Neural progenitor cell (in vitro differentiated cells): ENCODE measurements around the gene MITF. TPM values are rescaled to one million over a fixed set of nuclear protein-coding genes. Genes with fewer than 3 reads are reported as not detected.
A peak's percentile ranks its signal among the peaks of the same experiment; 100 is the strongest.

ENCODE experiments used
- DNase-seq: peaks from one replicate; pipeline ENCODE4 v3.0.0-alpha.2; 2016; ENCODE audit warnings: low spot score
- H2AFZ ChIP-seq: fragments of 200-600 bp; sonication (generic); replicated peaks from 2 replicates; pipeline ENCODE4 v1.6.1; 2016; ENCODE audit warnings: antibody characterized with exemption
- H3F3A ChIP-seq: fragments of 200-600 bp; sonication (generic); 2 replicates; pipeline ENCODE4 v1.6.1; 2016; ENCODE audit warnings: antibody characterized with exemption, low read depth
- H3K27ac ChIP-seq: fragments of 200-600 bp; sonication (generic); 2 replicates; pipeline ENCODE4 v1.5.1; 2016; ENCODE audit warnings: mild to moderate bottlenecking
- H3K27me3 ChIP-seq: fragments of 200-600 bp; sonication (generic); 2 replicates; pipeline ENCODE4 v1.6.1; 2016; ENCODE audit warnings: mild to moderate bottlenecking, moderate library complexity
- H3K36me3 ChIP-seq: fragments of 200-600 bp; sonication (generic); 2 replicates; pipeline ENCODE4 v1.5.1; 2016
- H3K4me1 ChIP-seq: fragments of 200-600 bp; sonication (generic); 2 replicates; pipeline ENCODE4 v1.6.1; 2016; ENCODE audit warnings: mixed run types
- H3K4me2 ChIP-seq: fragments of 200-600 bp; sonication (generic); 2 replicates; pipeline ENCODE4 v1.6.1; 2016
- H3K4me3 ChIP-seq: fragments of 200-600 bp; sonication (generic); 2 replicates; pipeline ENCODE4 v1.5.1; 2016
- H3K79me2 ChIP-seq: fragments of 200-600 bp; sonication (generic); 2 replicates; pipeline ENCODE4 v1.6.1; 2016; ENCODE audit warnings: low read depth
- H3K9ac ChIP-seq: fragments of 200-600 bp; sonication (generic); 2 replicates; pipeline ENCODE4 v1.6.1; 2016
- H3K9me3 ChIP-seq: fragments of 200-600 bp; sonication (generic); 2 replicates; pipeline ENCODE4 v1.5.1; 2016; ENCODE audit warnings: low read depth
- H4K20me1 ChIP-seq: fragments of 200-600 bp; sonication (generic); 2 replicates; pipeline ENCODE4 v1.6.1; 2016; ENCODE audit warnings: low read depth
- H3K27ac Mint-ChIP-seq: 3 replicates; pipeline ENCODE4 v1.8.0; 2021; ENCODE audit warnings: mixed read lengths
- H3K27me3 Mint-ChIP-seq: 2 replicates; pipeline ENCODE4 v1.8.0; 2022; ENCODE audit warnings: low read depth, mild to moderate bottlenecking, inconsistent platforms, moderate library complexity, mixed read lengths; ENCODE audit not compliant: insufficient read depth
- H3K36me3 Mint-ChIP-seq: 3 replicates; pipeline ENCODE4 v1.8.0; 2021; ENCODE audit warnings: mixed read lengths
- H3K4me1 Mint-ChIP-seq: 3 replicates; pipeline ENCODE4 v1.8.0; 2021; ENCODE audit warnings: mixed read lengths
- H3K4me3 Mint-ChIP-seq: 3 replicates; pipeline ENCODE4 v1.8.0; 2021; ENCODE audit warnings: mild to moderate bottlenecking, moderate library complexity, mixed read lengths
- H3K9me3 Mint-ChIP-seq: 3 replicates; pipeline ENCODE4 v1.8.0; 2020; ENCODE audit warnings: mixed read lengths
- EZH2 ChIP-seq: fragments of 200-600 bp; sonication (generic); IDR thresholded peaks from 2 replicates; pipeline ENCODE4 v1.6.1; 2017; ENCODE audit warnings: antibody characterized with exemption, mild to moderate bottlenecking, moderate library complexity
- EZH2phosphoT487 ChIP-seq: fragments of 200-600 bp; sonication (generic); IDR thresholded peaks from 2 replicates; pipeline ENCODE4 v1.6.1; 2017; ENCODE audit warnings: antibody characterized with exemption
- total RNA-seq: library from RNA; depleted of rRNA; stranded (reverse); fragments of >200 nt; gene quantifications from 2 replicates; pipeline ENCODE4 v1.2.3, GENCODE V29; 2015; ENCODE audit warnings: low replicate concordance
- TF ChIP-seq, protein P1 (sequence below): fragments of 200-600 bp; sonication (generic); IDR thresholded peaks from 2 replicates; pipeline ENCODE4 v1.5.1; 2017; ENCODE audit warnings: antibody characterized with exemption, mild to moderate bottlenecking

Gene MITF
- total RNA-seq, 1 donor from 2014 or later: not detected

DNA sequence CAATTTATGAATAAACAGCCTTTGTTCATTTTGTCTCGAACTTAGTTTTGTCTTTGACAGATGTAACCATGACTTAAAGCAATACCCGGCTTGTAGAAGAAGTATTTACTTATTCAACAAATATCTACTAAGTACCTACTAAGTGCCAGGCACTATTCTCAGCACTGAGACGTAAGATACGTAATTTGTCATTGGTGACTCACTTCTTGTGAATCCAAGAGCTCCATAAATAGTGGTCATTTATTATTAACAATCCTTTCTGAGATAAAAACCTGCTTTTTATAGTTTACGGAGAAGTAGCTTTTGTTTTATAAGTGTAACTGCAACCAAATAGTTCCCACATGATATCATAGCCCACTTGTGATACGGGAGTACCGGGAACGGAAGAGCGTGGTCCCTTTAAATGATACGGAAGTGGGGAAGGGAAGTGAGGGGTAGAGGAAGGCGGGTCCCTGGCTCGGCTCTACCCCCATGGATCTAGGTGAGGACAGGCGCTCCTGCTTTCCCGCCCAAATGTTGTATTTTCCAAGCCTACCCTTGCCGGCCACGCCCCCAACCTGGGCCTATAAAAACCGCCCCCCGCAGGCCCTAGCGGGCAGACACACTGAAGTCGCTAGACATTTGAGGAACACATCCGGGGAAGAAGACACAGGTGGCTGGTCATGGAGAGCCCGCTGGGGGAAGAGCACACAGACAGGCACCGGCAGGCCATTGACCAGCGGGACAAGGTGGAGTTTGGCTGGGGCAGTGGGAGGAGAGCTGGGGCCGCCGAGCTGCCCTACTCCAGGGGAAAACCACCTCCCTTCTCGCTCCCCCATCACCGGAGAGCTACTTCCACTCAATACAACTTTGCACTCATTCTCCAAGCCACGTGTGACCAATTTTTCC is 260.1 kb downstream of the MITF start, which contains the start of gene SAMMSON:
Gene SAMMSON (plus strand): TSS at position 594 of the 888 bp plus-strand sequence.
- H3K27ac Mint-ChIP-seq: peak within 1 kb of the TSS; percentile 53
- TF ChIP-seq EZH2phosphoT487 (no peak), EZH2 (no peak)
- TF ChIP-seq, protein P1, sequence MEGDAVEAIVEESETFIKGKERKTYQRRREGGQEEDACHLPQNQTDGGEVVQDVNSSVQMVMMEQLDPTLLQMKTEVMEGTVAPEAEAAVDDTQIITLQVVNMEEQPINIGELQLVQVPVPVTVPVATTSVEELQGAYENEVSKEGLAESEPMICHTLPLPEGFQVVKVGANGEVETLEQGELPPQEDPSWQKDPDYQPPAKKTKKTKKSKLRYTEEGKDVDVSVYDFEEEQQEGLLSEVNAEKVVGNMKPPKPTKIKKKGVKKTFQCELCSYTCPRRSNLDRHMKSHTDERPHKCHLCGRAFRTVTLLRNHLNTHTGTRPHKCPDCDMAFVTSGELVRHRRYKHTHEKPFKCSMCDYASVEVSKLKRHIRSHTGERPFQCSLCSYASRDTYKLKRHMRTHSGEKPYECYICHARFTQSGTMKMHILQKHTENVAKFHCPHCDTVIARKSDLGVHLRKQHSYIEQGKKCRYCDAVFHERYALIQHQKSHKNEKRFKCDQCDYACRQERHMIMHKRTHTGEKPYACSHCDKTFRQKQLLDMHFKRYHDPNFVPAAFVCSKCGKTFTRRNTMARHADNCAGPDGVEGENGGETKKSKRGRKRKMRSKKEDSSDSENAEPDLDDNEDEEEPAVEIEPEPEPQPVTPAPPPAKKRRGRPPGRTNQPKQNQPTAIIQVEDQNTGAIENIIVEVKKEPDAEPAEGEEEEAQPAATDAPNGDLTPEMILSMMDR: no peak
- H3K27ac ChIP-seq: no peak within 1 kb of the TSS

DNA sequence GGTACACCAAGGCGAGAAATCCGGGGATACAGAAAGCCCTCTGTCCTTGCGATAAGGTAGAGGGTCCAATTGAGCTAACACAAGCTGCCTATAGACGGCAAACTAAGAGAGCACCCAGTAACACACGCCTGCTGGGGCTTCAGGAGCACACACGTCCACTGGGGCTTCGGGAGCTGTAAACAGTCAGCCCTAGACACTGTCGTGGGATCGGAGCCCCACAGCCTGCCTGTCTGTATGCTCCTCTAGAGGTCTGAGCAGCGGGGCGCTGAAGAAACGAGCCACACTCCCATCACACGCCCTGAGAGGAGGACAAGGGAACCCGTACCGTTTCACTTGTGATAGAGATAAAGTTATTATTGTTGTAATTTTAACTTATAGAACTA is 260.8 kb downstream of the MITF start:
- Histone ChIP-seq H3K4me1 (peaks cover 12% of the 10 kb centered on the region), H3K27ac (no peak overlapping the region), H3K9me3 (no peaks in the 10 kb centered on the region), H3F3A (no peaks in the 10 kb centered on the region), H3K4me3 (no peak overlapping the region), H3K9ac (no peak overlapping the region), H2AFZ (no peak overlapping the region), H3K36me3 (no peaks in the 10 kb centered on the region), H3K27me3 (no peaks in the 10 kb centered on the region), H4K20me1 (no peaks in the 10 kb centered on the region), H3K4me2 (no peak overlapping the region), H3K79me2 (no peaks in the 10 kb centered on the region)
- H3K4me3 Mint-ChIP-seq: no peak overlapping the region
- TF ChIP-seq EZH2 (no peak), EZH2phosphoT487 (no peak)
- TF ChIP-seq, protein P1: no peak
- no peak for DNase-seq
- H3K4me1 Mint-ChIP-seq: peaks cover 25% of the 10 kb centered on the region
- H3K36me3 Mint-ChIP-seq: no peaks in the 10 kb centered on the region
- H3K27ac Mint-ChIP-seq: peak overlapping the region; percentile 53
- H3K27me3 Mint-ChIP-seq: no peaks in the 10 kb centered on the region
- no peaks in the 10 kb centered on the region for H3K9me3 Mint-ChIP-seq

More for the DNA sequence above, 260.1 kb downstream of the MITF start, which contains the start of gene SAMMSON:
- no peak for DNase-seq
- Mint-ChIP-seq H3K36me3 (no peaks in the 10 kb centered on the region), H3K4me3 (no peak within 1 kb of the TSS), H3K27me3 (no peaks in the 10 kb centered on the region), H3K4me1 (peaks cover 25% of the 10 kb centered on the region), H3K9me3 (no peaks in the 10 kb centered on the region)
- H3F3A ChIP-seq: no peaks in the 10 kb centered on the region
- H4K20me1 ChIP-seq: no peaks in the 10 kb centered on the region
- peaks cover 12% of the 10 kb centered on the region for H3K4me1 ChIP-seq
- H3K36me3 ChIP-seq: no peaks in the 10 kb centered on the region
- no peaks in the 10 kb centered on the region for H3K79me2 ChIP-seq
- peak within 1 kb of the TSS; percentile 16 for H3K4me2 ChIP-seq
- H3K27me3 ChIP-seq: no peaks in the 10 kb centered on the region
- no peak within 1 kb of the TSS for H3K4me3 ChIP-seq
- H3K9me3 ChIP-seq: no peaks in the 10 kb centered on the region
- H2AFZ ChIP-seq: no peak within 1 kb of the TSS
- H3K9ac ChIP-seq: no peak within 1 kb of the TSS

DNA sequence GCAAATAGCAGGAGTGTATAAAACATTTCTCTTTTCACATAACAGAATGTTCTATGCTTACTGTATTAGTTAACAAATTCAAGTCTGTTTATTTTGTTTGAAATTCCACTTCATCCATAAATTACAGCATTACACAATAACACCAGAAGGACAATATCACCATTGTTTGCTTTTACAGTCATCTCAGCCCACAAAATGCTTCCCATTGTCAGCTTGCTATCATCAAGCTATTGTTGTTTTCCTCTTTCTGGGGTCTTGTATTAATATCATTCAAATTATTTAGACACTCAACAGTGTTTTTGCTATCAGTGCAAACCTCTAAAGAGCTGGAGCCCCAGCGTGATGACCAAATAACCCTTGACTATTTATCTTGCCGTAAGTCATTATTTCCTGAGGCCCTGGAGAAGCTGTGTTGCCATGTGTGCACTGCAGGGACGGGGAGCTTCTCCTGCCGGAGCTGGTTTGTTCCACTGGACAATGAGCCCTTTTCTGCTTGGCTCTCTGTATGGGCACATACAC is 261.4 kb downstream of the MITF start:
- H2AFZ ChIP-seq: no peak overlapping the region
- H3K36me3 Mint-ChIP-seq: no peaks in the 10 kb centered on the region
- peak overlapping the region; percentile 16 for H3K4me2 ChIP-seq
- H3K4me1 Mint-ChIP-seq: peaks cover 25% of the 10 kb centered on the region
- DNase-seq: peak; percentile 39
- H3K4me3 Mint-ChIP-seq: no peak overlapping the region
- no peaks in the 10 kb centered on the region for H4K20me1 ChIP-seq
- H3K4me3 ChIP-seq: no peak overlapping the region
- no peaks in the 10 kb centered on the region for H3K9me3 ChIP-seq
- H3K27me3 ChIP-seq: no peaks in the 10 kb centered on the region
- no peak overlapping the region for H3K9ac ChIP-seq
- no peaks in the 10 kb centered on the region for H3K27me3 Mint-ChIP-seq
- no peaks in the 10 kb centered on the region for H3K36me3 ChIP-seq
- H3K79me2 ChIP-seq: no peaks in the 10 kb centered on the region
- H3F3A ChIP-seq: no peaks in the 10 kb centered on the region
- H3K27ac Mint-ChIP-seq: peak overlapping the region; percentile 48
- H3K9me3 Mint-ChIP-seq: no peaks in the 10 kb centered on the region
- H3K27ac ChIP-seq: no peak overlapping the region
- TF ChIP-seq EZH2 (no peak), EZH2phosphoT487 (no peak)
- TF ChIP-seq, protein P1: no peak
- H3K4me1 ChIP-seq: peaks cover 12% of the 10 kb centered on the region
